Measurements from ENCODE around the gene MOK. TPM values are rescaled to one million over a fixed set of nuclear protein-coding genes. Genes with fewer than 3 reads are reported as not detected.

MOK gene
- total RNA-seq, 1 donor from 2014 or later, result 18.2 TPM

DNA sequence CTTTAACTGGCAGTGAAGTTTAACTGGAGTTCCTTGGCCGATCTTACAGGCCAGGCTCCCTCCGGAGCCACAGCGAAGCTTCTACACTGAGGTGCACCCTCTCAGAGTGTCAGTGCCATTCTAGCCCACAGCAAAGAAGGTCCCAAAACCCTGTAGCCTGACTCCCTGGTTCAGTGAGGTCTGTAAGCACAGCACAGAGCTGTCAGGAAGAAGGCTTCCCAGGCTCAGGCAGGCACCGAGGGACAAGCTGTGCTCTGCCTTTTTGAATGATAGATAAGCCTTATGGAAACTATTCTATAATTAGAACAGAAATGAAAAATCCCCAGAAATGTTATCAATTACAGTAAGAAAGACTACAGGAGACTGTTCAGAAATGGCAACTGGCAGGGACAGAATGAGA is 40.2 kb downstream of the MOK start:
- no peak for DNase-seq (ENCODE audit: low read depth, low spot score)
- no peaks in the 10 kb centered on the region for H3K36me3 Mint-ChIP-seq (ENCODE audit: low read depth)
- H3K27ac Mint-ChIP-seq (ENCODE audit: unreplicated experiment), result peak overlapping the region; percentile 78
- TF ChIP-seq, protein P1, sequence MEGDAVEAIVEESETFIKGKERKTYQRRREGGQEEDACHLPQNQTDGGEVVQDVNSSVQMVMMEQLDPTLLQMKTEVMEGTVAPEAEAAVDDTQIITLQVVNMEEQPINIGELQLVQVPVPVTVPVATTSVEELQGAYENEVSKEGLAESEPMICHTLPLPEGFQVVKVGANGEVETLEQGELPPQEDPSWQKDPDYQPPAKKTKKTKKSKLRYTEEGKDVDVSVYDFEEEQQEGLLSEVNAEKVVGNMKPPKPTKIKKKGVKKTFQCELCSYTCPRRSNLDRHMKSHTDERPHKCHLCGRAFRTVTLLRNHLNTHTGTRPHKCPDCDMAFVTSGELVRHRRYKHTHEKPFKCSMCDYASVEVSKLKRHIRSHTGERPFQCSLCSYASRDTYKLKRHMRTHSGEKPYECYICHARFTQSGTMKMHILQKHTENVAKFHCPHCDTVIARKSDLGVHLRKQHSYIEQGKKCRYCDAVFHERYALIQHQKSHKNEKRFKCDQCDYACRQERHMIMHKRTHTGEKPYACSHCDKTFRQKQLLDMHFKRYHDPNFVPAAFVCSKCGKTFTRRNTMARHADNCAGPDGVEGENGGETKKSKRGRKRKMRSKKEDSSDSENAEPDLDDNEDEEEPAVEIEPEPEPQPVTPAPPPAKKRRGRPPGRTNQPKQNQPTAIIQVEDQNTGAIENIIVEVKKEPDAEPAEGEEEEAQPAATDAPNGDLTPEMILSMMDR (conservative IDR thresholded peaks at IDR 0.05), result no peak
- no peak overlapping the region for H3K4me3 Mint-ChIP-seq
- no peaks in the 10 kb centered on the region for H3K27me3 Mint-ChIP-seq (ENCODE audit: low read depth)
- H3K9me3 Mint-ChIP-seq, result no peaks in the 10 kb centered on the region
- peaks cover 32% of the 10 kb centered on the region for H3K4me1 Mint-ChIP-seq

DNA sequence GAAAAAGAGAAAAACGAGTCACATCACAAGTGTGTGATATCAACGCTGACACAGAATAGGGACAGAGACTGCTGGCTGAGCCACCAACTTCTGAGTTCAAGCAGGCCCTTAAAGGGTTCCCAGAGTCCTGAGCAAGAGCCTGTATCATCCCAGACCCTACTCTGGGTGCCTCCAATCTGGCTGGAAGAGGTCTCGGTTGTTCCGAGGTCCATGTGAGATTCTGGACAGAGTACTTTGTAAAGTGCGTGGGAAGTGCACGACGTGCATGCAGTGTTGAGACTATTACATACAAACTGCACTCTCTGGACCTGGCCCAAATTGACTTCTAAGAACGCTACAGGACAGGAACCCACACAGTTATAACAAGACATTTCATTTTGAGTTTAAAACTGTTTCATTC is 40.6 kb downstream of the MOK start:
- Mint-ChIP-seq H3K27me3 (ENCODE audit: low read depth) (no peaks in the 10 kb centered on the region), H3K4me1 (peaks cover 32% of the 10 kb centered on the region), H3K36me3 (ENCODE audit: low read depth) (no peaks in the 10 kb centered on the region), H3K4me3 (no peak overlapping the region), H3K9me3 (no peaks in the 10 kb centered on the region), H3K27ac (ENCODE audit: unreplicated experiment) (peak overlapping the region; percentile 78)
- TF ChIP-seq, protein P1 (conservative IDR thresholded peaks at IDR 0.05), result no peak
- DNase-seq (ENCODE audit: low read depth, low spot score), result no peak

DNA sequence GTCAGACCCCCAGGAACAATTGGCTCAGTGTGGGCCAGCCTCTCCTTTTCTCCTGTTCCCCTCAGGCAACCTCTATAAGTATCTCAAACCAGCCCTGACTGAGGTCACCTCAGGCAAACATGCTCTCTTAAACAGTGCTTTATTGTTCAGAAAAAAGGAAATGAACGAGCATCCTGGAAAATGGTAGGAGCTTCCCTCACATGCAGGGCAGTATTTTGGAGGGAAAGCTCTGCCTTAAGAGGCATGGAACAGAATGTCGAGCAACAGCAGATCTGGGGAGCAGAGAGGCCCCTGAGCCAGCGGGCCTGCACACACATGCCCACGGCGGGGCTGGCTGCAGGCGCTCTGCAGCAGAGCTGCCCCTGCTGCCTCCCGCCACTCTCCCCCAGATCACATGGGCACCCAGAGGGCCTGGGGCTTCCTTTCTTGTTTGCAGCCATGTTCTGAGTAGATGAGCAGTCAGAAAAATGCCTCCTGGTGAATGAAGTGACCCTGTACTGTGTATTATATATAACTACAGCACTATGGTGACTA is 42.0 kb downstream of the MOK start:
- H3K27ac Mint-ChIP-seq (ENCODE audit: unreplicated experiment), result peak overlapping the region; percentile 93
- peak; percentile 60 for DNase-seq (ENCODE audit: low read depth, low spot score)

DNA sequence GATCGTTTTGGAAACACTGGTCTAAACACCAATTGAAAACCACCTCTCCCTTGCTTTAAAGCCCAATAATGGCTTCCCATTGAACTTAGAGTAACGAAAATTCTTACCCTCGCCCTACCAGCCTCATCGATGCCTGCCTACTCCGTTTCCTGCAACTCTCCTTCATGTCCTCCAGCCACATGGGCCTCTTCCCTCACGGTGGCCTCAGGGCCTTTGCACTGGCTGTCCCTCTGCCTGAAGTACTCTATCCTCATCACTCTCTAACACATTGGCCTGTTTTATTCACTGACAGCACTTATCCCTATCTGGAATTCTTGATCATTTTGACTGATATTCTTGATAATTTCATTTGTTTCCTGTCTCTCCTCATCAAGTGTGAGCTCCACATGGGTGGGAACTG is 46.8 kb downstream of the MOK start:
- H3K36me3 Mint-ChIP-seq (ENCODE audit: low read depth), result no peaks in the 10 kb centered on the region
- TF ChIP-seq, protein P1 (conservative IDR thresholded peaks at IDR 0.05), result no peak
- no peak overlapping the region for H3K4me3 Mint-ChIP-seq
- peaks cover 9% of the 10 kb centered on the region for H3K4me1 Mint-ChIP-seq
- H3K27ac Mint-ChIP-seq (ENCODE audit: unreplicated experiment), result no peak overlapping the region
- H3K9me3 Mint-ChIP-seq, result no peaks in the 10 kb centered on the region
- H3K27me3 Mint-ChIP-seq (ENCODE audit: low read depth), result no peaks in the 10 kb centered on the region
- DNase-seq (ENCODE audit: low read depth, low spot score), result no peak

More for the DNA sequence above, 42.0 kb downstream of the MOK start:
- H3K9me3 Mint-ChIP-seq, result no peaks in the 10 kb centered on the region
- TF ChIP-seq, protein P1 (conservative IDR thresholded peaks at IDR 0.05), result no peak
- no peaks in the 10 kb centered on the region for H3K36me3 Mint-ChIP-seq (ENCODE audit: low read depth)
- H3K4me1 Mint-ChIP-seq, result peaks cover 28% of the 10 kb centered on the region
- H3K27me3 Mint-ChIP-seq (ENCODE audit: low read depth), result no peaks in the 10 kb centered on the region
- peak overlapping the region; percentile 38 for H3K4me3 Mint-ChIP-seq

DNA sequence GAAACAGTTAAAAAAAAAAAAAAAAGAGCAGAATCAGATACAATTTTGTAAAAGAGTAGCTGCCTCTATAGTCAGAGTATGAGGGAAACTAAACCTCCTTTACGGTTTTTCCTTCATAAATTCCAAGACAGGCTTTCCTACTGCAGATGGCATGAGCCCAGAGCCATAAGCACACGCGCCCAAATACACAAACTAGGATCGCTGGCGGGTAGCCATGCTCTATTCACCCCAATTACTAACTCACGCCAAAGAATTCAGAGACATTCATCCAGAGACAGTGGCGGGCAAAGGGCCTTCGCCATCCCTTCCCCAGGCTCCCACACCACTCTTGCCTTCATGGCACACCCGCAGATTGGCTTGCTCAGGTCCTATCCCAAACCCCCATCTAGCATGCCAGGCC is 48.2 kb downstream of the MOK start:
- DNase-seq (ENCODE audit: low read depth, low spot score), result no peak
- TF ChIP-seq, protein P1 (conservative IDR thresholded peaks at IDR 0.05), result no peak
- Mint-ChIP-seq H3K27me3 (ENCODE audit: low read depth) (no peaks in the 10 kb centered on the region), H3K4me1 (no peaks in the 10 kb centered on the region), H3K36me3 (ENCODE audit: low read depth) (no peaks in the 10 kb centered on the region), H3K27ac (ENCODE audit: unreplicated experiment) (no peak overlapping the region), H3K4me3 (no peak overlapping the region), H3K9me3 (no peaks in the 10 kb centered on the region)

Measured in neural crest cell (in vitro differentiated cells).